ENCODE measurements around the gene CARD11.

DNA sequence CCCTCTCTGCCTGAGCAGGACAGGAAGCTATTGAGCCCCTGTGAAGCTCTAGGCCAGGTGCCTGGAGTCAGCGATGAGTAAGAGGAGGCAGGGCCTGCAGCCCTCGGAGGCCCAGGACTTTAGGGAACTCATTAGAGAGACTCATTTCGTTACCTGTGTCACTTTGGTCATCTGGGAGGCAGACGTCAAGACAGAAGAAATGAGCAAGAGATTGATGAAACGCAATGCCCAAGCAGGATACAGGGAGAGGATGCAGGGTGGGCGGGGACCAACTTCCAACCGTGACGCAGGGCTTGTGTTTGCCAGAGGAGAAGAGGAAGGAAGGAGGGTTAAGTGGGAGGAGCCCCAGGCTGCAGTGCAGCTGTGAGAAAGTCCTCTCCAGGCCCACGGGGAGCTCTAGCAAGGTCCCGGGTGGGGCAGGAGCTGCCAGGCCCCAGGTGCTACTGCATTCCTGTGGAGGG lies 173.2 kb downstream of the CARD11 start:
- TF ChIP-seq, protein P1, sequence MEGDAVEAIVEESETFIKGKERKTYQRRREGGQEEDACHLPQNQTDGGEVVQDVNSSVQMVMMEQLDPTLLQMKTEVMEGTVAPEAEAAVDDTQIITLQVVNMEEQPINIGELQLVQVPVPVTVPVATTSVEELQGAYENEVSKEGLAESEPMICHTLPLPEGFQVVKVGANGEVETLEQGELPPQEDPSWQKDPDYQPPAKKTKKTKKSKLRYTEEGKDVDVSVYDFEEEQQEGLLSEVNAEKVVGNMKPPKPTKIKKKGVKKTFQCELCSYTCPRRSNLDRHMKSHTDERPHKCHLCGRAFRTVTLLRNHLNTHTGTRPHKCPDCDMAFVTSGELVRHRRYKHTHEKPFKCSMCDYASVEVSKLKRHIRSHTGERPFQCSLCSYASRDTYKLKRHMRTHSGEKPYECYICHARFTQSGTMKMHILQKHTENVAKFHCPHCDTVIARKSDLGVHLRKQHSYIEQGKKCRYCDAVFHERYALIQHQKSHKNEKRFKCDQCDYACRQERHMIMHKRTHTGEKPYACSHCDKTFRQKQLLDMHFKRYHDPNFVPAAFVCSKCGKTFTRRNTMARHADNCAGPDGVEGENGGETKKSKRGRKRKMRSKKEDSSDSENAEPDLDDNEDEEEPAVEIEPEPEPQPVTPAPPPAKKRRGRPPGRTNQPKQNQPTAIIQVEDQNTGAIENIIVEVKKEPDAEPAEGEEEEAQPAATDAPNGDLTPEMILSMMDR (IDR thresholded peaks at IDR 0.05): no peak
- TF ChIP-seq TCF12 (IDR thresholded peaks at IDR 0.05) (no peak), SMC3 (IDR thresholded peaks at IDR 0.05; ENCODE audit: low read depth, low read length) (no peak), EP300 (IDR thresholded peaks at IDR 0.05; ENCODE audit: borderline replicate concordance in 1 of 2, low read depth in 1 of 2, low read length in 1 of 2) (no peak)

Measured in SK-N-SH (cell line).